Vagina (tissue), 2 donors: ENCODE measurements around the gene GORASP1. TPM values are rescaled to one million over a fixed set of nuclear protein-coding genes. Genes with fewer than 3 reads are reported as not detected.

Experiments used
- DNase-seq, 2 donors: peaks; one replicate each; pipeline ENCODE4 v3.0.0-alpha.2; 2017; ENCODE audit errors: extremely low spot score in 2 of 2
- H3K27ac ChIP-seq: fragments of 200-600 bp; sonication (generic); one replicate; pipeline ENCODE4 v1.5.1; 2019
- H3K27me3 ChIP-seq: fragments of 200-600 bp; sonication (generic); one replicate; pipeline ENCODE4 v1.5.1; 2019
- H3K36me3 ChIP-seq, 2 donors: fragments of 200-600 bp; sonication (generic); one replicate each; pipeline ENCODE4 v1.5.1; 2017 to 2019
- H3K4me1 ChIP-seq: fragments of 200-600 bp; sonication (generic); one replicate; pipeline ENCODE4 v1.5.1; 2019
- H3K4me3 ChIP-seq, 2 donors: fragments of 200-600 bp; sonication (generic); 1 replicate in 1 of 2; 2 replicates in 1 of 2; pipeline ENCODE4 v1.5.1; 2016 to 2019
- H3K9me3 ChIP-seq: fragments of 200-600 bp; sonication (generic); one replicate; pipeline ENCODE4 v1.5.1; 2019
- POLR2A ChIP-seq, 2 donors: fragments of 450-650 bp; IDR thresholded peaks; one replicate each; pipeline ENCODE4 v1.6.1; 2017; ENCODE audit warnings: antibody characterized with exemption in 2 of 2, mild to moderate bottlenecking in 2 of 2, moderate library complexity in 2 of 2
- POLR2AphosphoS5 ChIP-seq, 2 donors: sonication (generic); formaldehyde crosslinking; IDR thresholded peaks; one replicate each; pipeline ENCODE4 v1.9.0; 2017; ENCODE audit warnings: antibody characterized with exemption in 2 of 2, mild to moderate bottlenecking in 2 of 2, low read depth in 1 of 2; ENCODE audit not compliant: insufficient read depth in 1 of 2
- intact Hi-C: fragments of 100-400 bp; cut with DNase I; formaldehyde crosslinking; loops from one replicate; pipeline ENCODE4 v1.15.1; 2023
- total RNA-seq: library from RNA; depleted of rRNA; stranded (reverse); fragments of >200 nt; gene quantifications from one replicate; pipeline ENCODE4 v1.2.3, GENCODE V29; 2016
- TF ChIP-seq, protein P1 (sequence below), 3 experiments: fragments of 450-650 bp in 2 of 3; fragments of 200-600 bp in 1 of 3; sonication (generic) in 1 of 3; IDR thresholded peaks; one replicate each; pipeline ENCODE4 v1.5.1; 2017 to 2019; ENCODE audit warnings: antibody characterized with exemption in 3 of 3, mild to moderate bottlenecking in 2 of 3, moderate library complexity in 2 of 3

GORASP1 gene
- total RNA-seq, 1 donor from 2014 or later: 45.9 TPM

DNA sequence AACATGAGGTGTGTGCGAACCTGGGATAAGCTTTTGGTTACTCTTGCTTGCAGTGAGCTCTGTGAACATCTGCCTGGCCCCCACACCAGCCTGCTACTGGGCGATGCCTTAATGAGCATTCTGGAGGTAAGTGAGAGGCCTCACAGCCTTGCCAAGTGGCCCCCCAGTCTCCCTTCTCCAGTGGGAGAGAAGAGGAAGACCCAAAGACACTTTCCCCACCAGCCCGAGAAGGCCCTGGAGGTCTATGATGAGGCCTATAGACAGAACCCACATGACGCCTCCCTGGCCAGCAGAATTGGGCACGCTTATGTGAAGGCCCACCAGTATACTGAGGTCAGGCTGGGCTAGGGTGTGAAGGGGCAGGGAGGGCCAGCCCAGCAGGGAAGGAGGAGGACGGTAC, 22.6 kb upstream of the GORASP1 start:
- TF ChIP-seq POLR2A (IDR thresholded peaks at IDR 0.05): no peak
- no peak for TF ChIP-seq POLR2AphosphoS5 (IDR thresholded peaks at IDR 0.05; ENCODE audit: insufficient read depth in 1 of 2, low read depth in 1 of 2)
- TF ChIP-seq, protein P1, sequence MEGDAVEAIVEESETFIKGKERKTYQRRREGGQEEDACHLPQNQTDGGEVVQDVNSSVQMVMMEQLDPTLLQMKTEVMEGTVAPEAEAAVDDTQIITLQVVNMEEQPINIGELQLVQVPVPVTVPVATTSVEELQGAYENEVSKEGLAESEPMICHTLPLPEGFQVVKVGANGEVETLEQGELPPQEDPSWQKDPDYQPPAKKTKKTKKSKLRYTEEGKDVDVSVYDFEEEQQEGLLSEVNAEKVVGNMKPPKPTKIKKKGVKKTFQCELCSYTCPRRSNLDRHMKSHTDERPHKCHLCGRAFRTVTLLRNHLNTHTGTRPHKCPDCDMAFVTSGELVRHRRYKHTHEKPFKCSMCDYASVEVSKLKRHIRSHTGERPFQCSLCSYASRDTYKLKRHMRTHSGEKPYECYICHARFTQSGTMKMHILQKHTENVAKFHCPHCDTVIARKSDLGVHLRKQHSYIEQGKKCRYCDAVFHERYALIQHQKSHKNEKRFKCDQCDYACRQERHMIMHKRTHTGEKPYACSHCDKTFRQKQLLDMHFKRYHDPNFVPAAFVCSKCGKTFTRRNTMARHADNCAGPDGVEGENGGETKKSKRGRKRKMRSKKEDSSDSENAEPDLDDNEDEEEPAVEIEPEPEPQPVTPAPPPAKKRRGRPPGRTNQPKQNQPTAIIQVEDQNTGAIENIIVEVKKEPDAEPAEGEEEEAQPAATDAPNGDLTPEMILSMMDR (IDR thresholded peaks at IDR 0.05): no peak
- H3K27ac ChIP-seq: no peak overlapping the region
- no peaks in the 10 kb centered on the region for H3K9me3 ChIP-seq
- no peaks in the 10 kb centered on the region for H3K27me3 ChIP-seq
- H3K4me1 ChIP-seq: peaks cover 19% of the 10 kb centered on the region
- DNase-seq: no peak
- no peak overlapping the region for H3K4me3 ChIP-seq
- intact Hi-C loops: no loop called here
- H3K36me3 ChIP-seq: no peaks in the 10 kb centered on the region

DNA sequence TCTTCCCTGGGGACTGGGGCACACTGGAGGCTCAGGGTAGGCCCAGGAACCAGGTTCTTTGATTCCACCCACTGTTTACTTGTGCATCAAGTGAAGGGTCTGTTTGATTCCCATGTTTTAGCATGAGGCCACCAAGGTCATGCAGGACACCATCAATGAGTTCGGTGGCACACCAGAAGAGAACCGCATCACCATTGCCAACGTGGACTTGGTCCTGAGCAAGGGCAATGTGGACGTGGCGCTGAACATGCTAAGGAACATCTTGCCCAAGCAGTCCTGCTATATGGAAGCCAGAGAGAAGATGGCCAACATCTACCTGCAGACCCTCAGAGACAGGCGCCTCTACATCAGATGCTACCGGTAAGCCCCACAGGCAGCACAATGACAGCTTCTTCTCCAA, 21.5 kb upstream of the GORASP1 start:
- Histone ChIP-seq H3K4me3 (no peak overlapping the region), H3K4me1 (peaks cover 19% of the 10 kb centered on the region), H3K9me3 (no peaks in the 10 kb centered on the region), H3K27me3 (no peaks in the 10 kb centered on the region), H3K36me3 (no peaks in the 10 kb centered on the region), H3K27ac (no peak overlapping the region)
- DNase-seq: no peak
- TF ChIP-seq POLR2AphosphoS5 (IDR thresholded peaks at IDR 0.05; ENCODE audit: insufficient read depth in 1 of 2, low read depth in 1 of 2): no peak
- TF ChIP-seq, protein P1 (IDR thresholded peaks at IDR 0.05): no peak
- no peak for TF ChIP-seq POLR2A (IDR thresholded peaks at IDR 0.05)
- intact Hi-C loops: loop anchor here (5.0 kb wide), 1 partner anchor 163 kb away; no protein-coding TSS in a partner anchor

DNA sequence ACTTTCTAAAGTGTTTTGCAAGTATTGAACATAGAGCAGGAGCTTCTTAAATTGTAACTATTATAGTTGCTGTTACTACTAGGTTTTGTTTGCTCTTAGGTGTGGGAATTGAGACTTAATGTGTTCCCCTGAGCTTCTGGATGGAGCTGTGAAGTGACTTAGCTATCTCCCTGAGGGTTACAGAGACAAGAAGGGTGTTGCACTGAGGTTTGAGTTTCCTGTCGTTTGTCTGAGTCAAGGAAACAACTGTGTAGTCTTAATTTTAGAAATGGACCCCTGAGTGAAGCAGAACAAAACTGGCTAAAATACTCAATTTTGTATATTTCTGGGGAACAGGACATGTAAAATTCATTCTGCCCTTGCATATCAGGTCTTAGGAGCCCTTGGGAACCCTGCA, 20.5 kb upstream of the GORASP1 start:
- Histone ChIP-seq H3K4me1 (peaks cover 19% of the 10 kb centered on the region), H3K4me3 (no peak overlapping the region), H3K36me3 (no peaks in the 10 kb centered on the region), H3K27ac (no peak overlapping the region), H3K27me3 (no peaks in the 10 kb centered on the region), H3K9me3 (no peaks in the 10 kb centered on the region)
- TF ChIP-seq, protein P1 (IDR thresholded peaks at IDR 0.05): no peak
- TF ChIP-seq POLR2AphosphoS5 (IDR thresholded peaks at IDR 0.05; ENCODE audit: insufficient read depth in 1 of 2, low read depth in 1 of 2): no peak
- no peak for TF ChIP-seq POLR2A (IDR thresholded peaks at IDR 0.05)
- DNase-seq: no peak
- intact Hi-C loops: loop anchor here (5.0 kb wide), 1 partner anchor 164 kb away; no protein-coding TSS in a partner anchor

GRCh38 chr3:39127269-39127907, 20.0 kb upstream of the GORASP1 start:
- H3K4me1 ChIP-seq: peaks cover 19% of the 10 kb centered on the region
- no peak for DNase-seq
- no peak overlapping the region for H3K4me3 ChIP-seq
- TF ChIP-seq POLR2A (IDR thresholded peaks at IDR 0.05): no peak
- TF ChIP-seq, protein P1 (IDR thresholded peaks at IDR 0.05): no peak
- no peak for TF ChIP-seq POLR2AphosphoS5 (IDR thresholded peaks at IDR 0.05; ENCODE audit: insufficient read depth in 1 of 2, low read depth in 1 of 2)
- H3K36me3 ChIP-seq: no peaks in the 10 kb centered on the region
- no peaks in the 10 kb centered on the region for H3K27me3 ChIP-seq
- intact Hi-C loops: loop anchor here (5.0 kb wide), 1 partner anchor 165 kb away; no protein-coding TSS in a partner anchor
- H3K27ac ChIP-seq: no peak overlapping the region
- H3K9me3 ChIP-seq: no peaks in the 10 kb centered on the region

DNA sequence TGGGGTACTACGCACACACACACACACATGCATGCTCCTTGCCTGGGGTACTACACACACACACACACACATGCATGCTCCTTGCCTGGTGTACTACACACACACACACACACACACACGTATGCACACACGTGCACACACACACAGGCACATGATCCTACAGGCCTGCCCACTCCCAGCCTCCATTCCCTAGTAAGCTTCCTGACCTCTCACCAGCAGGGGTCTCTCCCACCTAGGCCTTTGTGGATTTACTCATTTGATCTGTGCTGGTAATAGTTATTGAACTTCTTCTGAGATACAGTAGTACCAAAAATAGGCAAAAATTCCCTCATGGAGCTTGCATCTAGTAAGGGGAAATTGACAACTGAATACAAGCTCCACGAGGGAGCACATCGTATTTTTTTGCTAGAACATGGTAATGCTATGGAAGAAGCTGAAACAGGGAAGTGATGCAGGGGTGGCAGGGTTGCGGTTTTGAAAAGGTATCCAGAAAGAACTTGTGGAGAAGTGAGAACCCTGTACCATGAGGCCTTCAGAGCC, 19.2 kb upstream of the GORASP1 start:
- Histone ChIP-seq H3K36me3 (no peaks in the 10 kb centered on the region), H3K27ac (peak overlapping the region; percentile 15), H3K27me3 (no peaks in the 10 kb centered on the region), H3K4me3 (no peak overlapping the region), H3K4me1 (peaks cover 19% of the 10 kb centered on the region), H3K9me3 (no peaks in the 10 kb centered on the region)
- no peak for DNase-seq
- intact Hi-C loops: loop anchor here (5.0 kb wide), 1 partner anchor 166 kb away; no protein-coding TSS in a partner anchor
- TF ChIP-seq, protein P1 (IDR thresholded peaks at IDR 0.05): peak; percentile 12 to 60 (median 53)
- TF ChIP-seq POLR2AphosphoS5 (IDR thresholded peaks at IDR 0.05; ENCODE audit: insufficient read depth in 1 of 2, low read depth in 1 of 2) (no peak), POLR2A (IDR thresholded peaks at IDR 0.05) (no peak)
